Trophoblast cell (in vitro differentiated cells and primary cell): ENCODE results near the gene TFF3.
A peak's percentile ranks its signal among the peaks of the same experiment; 100 is the strongest.

Experiments used
- DNase-seq, 2 donors: peaks; one replicate each; pipeline ENCODE4 v3.0.0-alpha.2; 2016
- H2AFZ ChIP-seq: 2 replicates; pipeline ENCODE4 v1.6.1; 2013; ENCODE audit warnings: low read length, moderate library complexity, mild to moderate bottlenecking; ENCODE audit not compliant: insufficient read depth, poor library complexity
- H2AK5ac ChIP-seq: 2 replicates; pipeline ENCODE4 v1.6.1; 2013; ENCODE audit warnings: mild to moderate bottlenecking, low read length
- H2BK120ac ChIP-seq: 2 replicates; pipeline ENCODE4 v1.6.1; 2013; ENCODE audit warnings: low read length, mild to moderate bottlenecking, moderate library complexity; ENCODE audit not compliant: insufficient read depth, poor library complexity
- H2BK12ac ChIP-seq: 2 replicates; pipeline ENCODE4 v1.6.1; 2013; ENCODE audit warnings: mild to moderate bottlenecking, low read length, moderate library complexity
- H2BK5ac ChIP-seq: 2 replicates; pipeline ENCODE4 v1.6.1; 2013; ENCODE audit warnings: low read length, low read depth, moderate library complexity, mild to moderate bottlenecking; ENCODE audit not compliant: poor library complexity
- H3K14ac ChIP-seq: 2 replicates; pipeline ENCODE4 v1.6.1; 2013; ENCODE audit warnings: mild to moderate bottlenecking, low read length
- H3K18ac ChIP-seq: 2 replicates; pipeline ENCODE4 v1.6.1; 2013; ENCODE audit warnings: mild to moderate bottlenecking, low read length
- H3K23ac ChIP-seq: 2 replicates; pipeline ENCODE4 v1.6.1; 2013; ENCODE audit warnings: low read length
- H3K27ac ChIP-seq: 2 replicates; pipeline ENCODE4 v1.5.1; 2013; ENCODE audit warnings: low read depth, mild to moderate bottlenecking, inconsistent platforms, low read length, moderate library complexity
- H3K27me3 ChIP-seq: 2 replicates; pipeline ENCODE4 v1.6.1; 2013; ENCODE audit warnings: inconsistent platforms, mild to moderate bottlenecking, low read length, moderate library complexity; ENCODE audit not compliant: insufficient read depth
- H3K36me3 ChIP-seq, 2 experiments: 1 replicate in 1 of 2; 2 replicates in 1 of 2; pipeline ENCODE4 v1.6.1; 2013; ENCODE audit warnings: low read length in 2 of 2, mild to moderate bottlenecking in 2 of 2, moderate library complexity in 1 of 2; ENCODE audit not compliant: insufficient read depth in 2 of 2, control insufficient read depth in 1 of 2
- H3K4ac ChIP-seq: 2 replicates; pipeline ENCODE4 v1.6.1; 2013; ENCODE audit warnings: low read depth, mild to moderate bottlenecking, low read length, moderate library complexity
- H3K4me1 ChIP-seq, 2 experiments: 1 replicate in 1 of 2; 2 replicates in 1 of 2; pipeline ENCODE4 v1.6.1; 2013; ENCODE audit warnings: low read length in 2 of 2, mild to moderate bottlenecking in 2 of 2, moderate library complexity in 1 of 2; ENCODE audit not compliant: insufficient read depth in 2 of 2, control insufficient read depth in 1 of 2
- H3K4me2 ChIP-seq: 2 replicates; pipeline ENCODE4 v1.6.1; 2013; ENCODE audit warnings: inconsistent platforms, mild to moderate bottlenecking, low read length, moderate library complexity
- H3K4me3 ChIP-seq: 2 replicates; pipeline ENCODE4 v1.5.1; 2013; ENCODE audit warnings: mild to moderate bottlenecking, low read depth, low read length, inconsistent platforms
- H3K79me1 ChIP-seq: one replicate; pipeline ENCODE4 v1.6.1; 2013; ENCODE audit warnings: low read length
- H3K79me2 ChIP-seq: 2 replicates; pipeline ENCODE4 v1.6.1; 2013; ENCODE audit warnings: low read length, mild to moderate bottlenecking; ENCODE audit not compliant: control insufficient read depth, insufficient read depth, poor library complexity
- H3K9ac ChIP-seq: 2 replicates; pipeline ENCODE4 v1.6.1; 2013; ENCODE audit warnings: mild to moderate bottlenecking, low read length
- H3K9me3 ChIP-seq: 2 replicates; pipeline ENCODE4 v1.6.1; 2013; ENCODE audit warnings: low read depth, mild to moderate bottlenecking, control low read depth, inconsistent platforms, low read length; ENCODE audit not compliant: insufficient read depth
- H4K12ac ChIP-seq: 2 replicates; pipeline ENCODE4 v1.6.1; 2013; ENCODE audit warnings: low read depth, mild to moderate bottlenecking, low read length, moderate library complexity
- H4K8ac ChIP-seq: 2 replicates; pipeline ENCODE4 v1.6.1; 2013; ENCODE audit warnings: low read depth, mild to moderate bottlenecking, low read length, moderate library complexity
- H4K91ac ChIP-seq: one replicate; pipeline ENCODE4 v1.6.1; 2013; ENCODE audit warnings: low read depth, mild to moderate bottlenecking, low read length, moderate library complexity
- WGBS: extraction: QIAGEN DNeasy Blood & Tissue Kit; methylation state at CpG from one replicate; pipeline ENCODE4 v1.1.7; 2013; ENCODE audit warnings: missing lambda C conversion rate; ENCODE audit not compliant: insufficient read length, insufficient coverage; ENCODE audit errors: extremely low coverage; 5-methylcytosine and 5-hydroxymethylcytosine counted together

TFF3 gene

DNA sequence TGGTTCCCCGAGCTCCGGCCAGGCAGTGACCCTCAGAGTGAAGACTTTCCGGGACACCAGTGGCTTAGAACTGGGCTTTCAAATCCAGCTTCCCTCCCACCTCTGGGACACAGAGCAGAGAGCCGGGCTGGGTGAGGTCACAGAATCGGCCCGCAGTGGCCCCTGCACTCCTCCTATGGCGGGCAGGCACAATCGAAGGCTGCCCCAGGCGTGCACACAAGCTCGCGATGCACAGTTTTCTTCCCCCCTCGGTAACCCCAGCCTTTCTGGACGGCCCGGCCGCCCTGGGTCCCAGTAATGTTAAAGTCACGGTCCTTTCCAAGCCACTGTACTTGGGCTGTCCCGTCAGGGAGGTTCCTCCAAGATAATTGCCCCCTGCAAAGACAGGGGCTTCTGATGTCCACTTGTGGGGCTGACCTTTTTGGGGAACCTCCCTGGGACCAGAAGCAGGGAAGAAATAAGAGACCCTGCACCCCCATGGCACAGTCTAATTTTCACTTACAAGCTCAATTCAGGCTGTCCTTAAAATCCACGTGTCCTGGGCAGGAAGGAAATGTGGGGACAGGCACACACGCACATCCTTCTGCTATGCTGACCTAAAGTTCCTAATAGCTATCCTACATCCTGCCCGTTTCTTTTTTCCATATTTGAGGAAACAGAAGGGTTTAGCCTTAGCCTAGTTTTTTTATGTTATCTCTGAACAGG lies 13.7 kb downstream of the TFF3 start:
- no peak for DNase-seq
- Histone ChIP-seq H3K4ac (no peak overlapping the region), H3K27ac (no peak overlapping the region), H3K36me3 (no peaks in the 10 kb centered on the region), H3K4me2 (no peak overlapping the region), H3K4me3 (no peak overlapping the region), H2AFZ (no peak overlapping the region), H3K9ac (no peak overlapping the region), H2BK120ac (no peak overlapping the region), H3K14ac (no peak overlapping the region), H3K79me2 (no peaks in the 10 kb centered on the region), H4K12ac (no peak overlapping the region), H3K4me1 (no peaks in the 10 kb centered on the region), H3K18ac (no peak overlapping the region), H2BK5ac (no peak overlapping the region), H4K8ac (no peak overlapping the region), H3K9me3 (peaks cover 2% of the 10 kb centered on the region), H3K27me3 (no peaks in the 10 kb centered on the region), H3K79me1 (no peaks in the 10 kb centered on the region), H2BK12ac (no peak overlapping the region), H2AK5ac (no peak overlapping the region), H3K23ac (no peak overlapping the region), H4K91ac (no peak overlapping the region)
- no CpG with 5 or more reads among the region's 20 CpGs for WGBS

DNA sequence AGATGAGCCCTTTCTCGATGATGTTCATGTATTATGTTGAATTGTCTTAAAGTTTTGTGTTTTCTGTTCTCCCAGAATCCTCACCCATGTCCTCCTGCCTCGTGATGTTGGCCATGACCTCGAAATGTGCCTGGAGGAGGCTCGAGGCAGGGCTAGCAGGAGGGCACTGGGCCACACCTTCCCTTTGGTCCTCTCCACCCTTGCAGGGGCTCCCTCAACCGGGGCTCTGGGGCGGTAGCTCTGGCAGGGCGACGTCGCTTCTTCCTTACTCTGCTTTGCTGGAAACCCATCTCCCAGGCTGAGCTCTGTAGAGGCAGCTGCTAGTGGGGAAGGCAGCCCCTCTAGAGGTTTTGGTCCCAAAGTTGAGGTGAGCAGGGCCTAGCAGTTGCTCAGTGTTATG lies 14.3 kb downstream of the TFF3 start:
- WGBS, result no CpG with 5 or more reads among the region's 9 CpGs
- H2BK120ac ChIP-seq, result no peak overlapping the region
- DNase-seq, result no peak
- no peak overlapping the region for H4K8ac ChIP-seq
- H3K4me2 ChIP-seq, result no peak overlapping the region
- H3K4me1 ChIP-seq, result no peaks in the 10 kb centered on the region
- H2AFZ ChIP-seq, result no peak overlapping the region
- no peak overlapping the region for H4K12ac ChIP-seq
- H2BK12ac ChIP-seq, result no peak overlapping the region
- H4K91ac ChIP-seq, result no peak overlapping the region
- H3K27me3 ChIP-seq, result no peaks in the 10 kb centered on the region
- H3K23ac ChIP-seq, result no peak overlapping the region
- no peaks in the 10 kb centered on the region for H3K36me3 ChIP-seq
- no peak overlapping the region for H3K18ac ChIP-seq
- H3K9ac ChIP-seq, result no peak overlapping the region
- H3K79me1 ChIP-seq, result no peaks in the 10 kb centered on the region
- no peak overlapping the region for H2AK5ac ChIP-seq
- H3K4me3 ChIP-seq, result no peak overlapping the region
- H2BK5ac ChIP-seq, result no peak overlapping the region
- no peak overlapping the region for H3K27ac ChIP-seq
- no peak overlapping the region for H3K14ac ChIP-seq
- H3K4ac ChIP-seq, result no peak overlapping the region
- H3K9me3 ChIP-seq, result peaks cover 2% of the 10 kb centered on the region
- H3K79me2 ChIP-seq, result no peaks in the 10 kb centered on the region

DNA sequence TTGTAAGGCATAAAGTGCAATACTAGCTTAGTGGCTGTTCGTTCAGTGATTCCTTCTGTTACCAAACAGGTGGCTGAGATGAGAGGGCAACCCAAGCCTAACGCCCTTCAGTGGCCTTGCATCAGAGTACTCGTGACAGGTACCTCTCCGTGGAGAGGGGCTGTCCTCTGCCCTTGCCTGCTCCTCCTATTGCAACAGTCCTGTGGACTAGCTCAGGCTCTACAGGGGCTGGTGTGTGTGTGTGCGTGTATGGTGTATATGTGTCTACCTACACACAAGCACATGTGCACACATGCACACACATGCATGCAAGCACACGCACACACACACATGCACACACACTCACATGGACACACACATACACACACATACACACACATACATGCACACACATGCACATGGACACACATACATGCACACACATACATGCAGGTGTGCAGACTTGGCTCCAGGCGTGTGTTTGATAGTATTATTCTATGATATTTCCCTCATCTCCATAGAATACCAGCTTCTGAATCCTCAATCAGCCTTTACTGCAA lies 15.1 kb downstream of the TFF3 start:
- Histone ChIP-seq H3K4me2 (no peak overlapping the region), H4K12ac (no peak overlapping the region), H3K4me3 (no peak overlapping the region), H3K27ac (no peak overlapping the region), H4K91ac (no peak overlapping the region), H3K4me1 (no peaks in the 10 kb centered on the region), H3K9me3 (peaks cover 2% of the 10 kb centered on the region), H3K18ac (no peak overlapping the region), H3K4ac (no peak overlapping the region), H3K36me3 (no peaks in the 10 kb centered on the region), H2BK5ac (no peak overlapping the region), H2AFZ (no peak overlapping the region), H3K79me1 (no peaks in the 10 kb centered on the region), H2AK5ac (no peak overlapping the region), H4K8ac (no peak overlapping the region), H3K27me3 (no peaks in the 10 kb centered on the region), H2BK12ac (no peak overlapping the region), H3K79me2 (no peaks in the 10 kb centered on the region), H3K23ac (peak overlapping the region; percentile 9), H3K9ac (no peak overlapping the region), H3K14ac (no peak overlapping the region), H2BK120ac (no peak overlapping the region)
- DNase-seq, result no peak
- no CpG with 5 or more reads among the region's 7 CpGs for WGBS

DNA sequence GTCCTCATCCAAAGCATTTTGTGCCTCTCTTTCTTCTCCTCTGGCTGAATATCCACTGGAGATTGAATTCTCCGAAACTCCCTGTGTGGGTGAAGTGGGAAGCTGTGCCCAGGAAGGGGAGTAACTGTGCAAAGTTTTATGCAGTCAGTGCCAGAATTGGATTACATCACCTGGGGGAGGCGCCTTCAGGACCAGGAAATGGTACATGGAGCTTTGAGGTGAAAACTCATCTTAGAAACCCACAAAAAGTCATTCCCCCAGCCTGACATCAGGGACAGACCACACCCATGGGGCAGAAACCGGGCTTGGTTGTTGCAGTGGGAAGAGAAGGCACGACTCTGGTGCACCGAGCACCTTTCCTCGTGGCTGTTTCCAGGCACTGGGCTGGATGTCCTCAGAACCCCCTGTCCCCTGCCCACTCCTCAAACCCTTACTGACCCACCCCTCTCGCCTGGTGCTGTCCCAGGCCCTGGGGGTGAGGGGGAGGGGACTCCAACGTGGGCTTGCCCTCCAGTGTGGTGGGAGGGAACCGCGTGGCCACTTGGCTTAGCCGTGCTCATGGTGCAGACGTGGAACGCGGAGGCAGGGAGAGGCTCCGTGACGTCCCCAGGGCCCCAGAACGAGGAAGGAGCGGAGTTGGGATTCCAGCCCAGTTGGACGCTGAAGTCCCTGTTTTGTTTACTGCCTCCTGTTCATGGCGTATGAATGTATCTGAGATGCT lies 15.7 kb downstream of the TFF3 start:
- Histone ChIP-seq H2AFZ (no peak overlapping the region), H2BK120ac (no peak overlapping the region), H2BK12ac (no peak overlapping the region), H2AK5ac (no peak overlapping the region), H3K79me1 (no peaks in the 10 kb centered on the region), H3K27ac (no peak overlapping the region), H3K4me2 (no peak overlapping the region), H4K91ac (no peak overlapping the region), H3K4me3 (peak overlapping the region; percentile 30), H3K14ac (no peak overlapping the region), H2BK5ac (no peak overlapping the region), H3K9ac (no peak overlapping the region), H3K27me3 (no peaks in the 10 kb centered on the region), H3K79me2 (no peaks in the 10 kb centered on the region), H3K18ac (no peak overlapping the region), H3K4me1 (no peaks in the 10 kb centered on the region), H4K8ac (no peak overlapping the region), H3K4ac (no peak overlapping the region), H3K9me3 (peaks cover 3% of the 10 kb centered on the region), H3K36me3 (no peaks in the 10 kb centered on the region), H3K23ac (no peak overlapping the region), H4K12ac (no peak overlapping the region)
- no peak for DNase-seq
- WGBS, result no CpG with 5 or more reads among the region's 20 CpGs
